Progenitor cell of endocrine pancreas (in vitro differentiated cells): ENCODE measurements around the gene REPS1. TPM values are rescaled to one million over a fixed set of nuclear protein-coding genes. Genes with fewer than 3 reads are reported as not detected.
A peak's percentile ranks its signal among the peaks of the same experiment; 100 is the strongest.

Experiments
- DNase-seq: peaks from one replicate; pipeline ENCODE4 v3.0.0; 2021; ENCODE audit warnings: low spot score; ENCODE audit not compliant: unreplicated experiment
- H3K27ac Mint-ChIP-seq: 2 replicates; pipeline ENCODE4 v1.8.0; 2021; ENCODE audit warnings: mild to moderate bottlenecking, moderate library complexity, mixed read lengths
- H3K27me3 Mint-ChIP-seq: 2 replicates; pipeline ENCODE4 v1.8.0; 2021; ENCODE audit warnings: mixed read lengths
- H3K36me3 Mint-ChIP-seq: 2 replicates; pipeline ENCODE4 v1.8.0; 2022; ENCODE audit warnings: mixed read lengths; ENCODE audit not compliant: insufficient read depth
- H3K4me1 Mint-ChIP-seq: 2 replicates; pipeline ENCODE4 v1.8.0; 2021; ENCODE audit warnings: low read depth, mixed read lengths
- H3K4me3 Mint-ChIP-seq: 2 replicates; pipeline ENCODE4 v1.8.0; 2021; ENCODE audit warnings: low read depth, mild to moderate bottlenecking, moderate library complexity, mixed read lengths
- H3K9me3 Mint-ChIP-seq: 2 replicates; pipeline ENCODE4 v1.8.0; 2021; ENCODE audit warnings: low read depth, mixed read lengths
- total RNA-seq: library from RNA; stranded (reverse); gene quantifications from 2 replicates; pipeline ENCODE4 v1.2.1, GENCODE V29; 2021
- TF ChIP-seq, protein P1 (sequence below): fragments of 200-600 bp; sonication (generic); IDR thresholded peaks from one replicate; pipeline ENCODE4 v1.5.0; 2021; ENCODE audit warnings: antibody characterized with exemption, mild to moderate bottlenecking; ENCODE audit not compliant: unreplicated experiment

Gene REPS1
- total RNA-seq, 1 donor from 2014 or later = 60.3 TPM

DNA sequence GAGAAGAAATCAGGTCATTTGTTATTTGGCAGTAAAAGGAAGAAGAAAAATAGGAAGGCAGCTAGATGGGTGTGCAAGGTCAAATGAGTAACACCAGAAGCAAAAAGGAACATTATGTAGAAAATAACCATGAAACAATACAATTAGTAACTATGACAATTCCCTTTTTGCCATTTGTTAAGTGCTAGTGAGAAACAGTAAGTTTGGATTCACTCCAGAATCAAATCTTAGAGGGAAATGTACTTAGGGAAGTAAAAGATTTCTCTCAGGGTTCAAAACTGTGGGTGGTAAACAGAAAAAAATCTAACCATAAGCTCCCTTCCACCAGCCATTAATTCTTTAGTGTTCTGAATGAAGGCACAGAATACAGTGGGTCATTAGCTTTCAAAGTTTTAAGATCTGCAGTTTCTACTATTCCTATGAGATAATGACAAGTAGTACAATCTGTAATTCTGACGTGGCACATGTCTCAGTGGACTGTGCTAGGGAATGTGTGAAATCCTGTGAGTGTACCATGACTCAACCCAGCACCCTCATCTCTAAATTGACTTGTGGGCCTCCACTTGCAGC, 17.1 kb downstream of the REPS1 start:
- Mint-ChIP-seq H3K4me3 (no peak overlapping the region), H3K36me3 (no peaks in the 10 kb centered on the region), H3K9me3 (no peaks in the 10 kb centered on the region), H3K27ac (peak overlapping the region; percentile 27), H3K27me3 (no peaks in the 10 kb centered on the region), H3K4me1 (peaks cover 28% of the 10 kb centered on the region)
- DNase-seq = no peak
- TF ChIP-seq, protein P1, sequence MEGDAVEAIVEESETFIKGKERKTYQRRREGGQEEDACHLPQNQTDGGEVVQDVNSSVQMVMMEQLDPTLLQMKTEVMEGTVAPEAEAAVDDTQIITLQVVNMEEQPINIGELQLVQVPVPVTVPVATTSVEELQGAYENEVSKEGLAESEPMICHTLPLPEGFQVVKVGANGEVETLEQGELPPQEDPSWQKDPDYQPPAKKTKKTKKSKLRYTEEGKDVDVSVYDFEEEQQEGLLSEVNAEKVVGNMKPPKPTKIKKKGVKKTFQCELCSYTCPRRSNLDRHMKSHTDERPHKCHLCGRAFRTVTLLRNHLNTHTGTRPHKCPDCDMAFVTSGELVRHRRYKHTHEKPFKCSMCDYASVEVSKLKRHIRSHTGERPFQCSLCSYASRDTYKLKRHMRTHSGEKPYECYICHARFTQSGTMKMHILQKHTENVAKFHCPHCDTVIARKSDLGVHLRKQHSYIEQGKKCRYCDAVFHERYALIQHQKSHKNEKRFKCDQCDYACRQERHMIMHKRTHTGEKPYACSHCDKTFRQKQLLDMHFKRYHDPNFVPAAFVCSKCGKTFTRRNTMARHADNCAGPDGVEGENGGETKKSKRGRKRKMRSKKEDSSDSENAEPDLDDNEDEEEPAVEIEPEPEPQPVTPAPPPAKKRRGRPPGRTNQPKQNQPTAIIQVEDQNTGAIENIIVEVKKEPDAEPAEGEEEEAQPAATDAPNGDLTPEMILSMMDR = no peak

DNA sequence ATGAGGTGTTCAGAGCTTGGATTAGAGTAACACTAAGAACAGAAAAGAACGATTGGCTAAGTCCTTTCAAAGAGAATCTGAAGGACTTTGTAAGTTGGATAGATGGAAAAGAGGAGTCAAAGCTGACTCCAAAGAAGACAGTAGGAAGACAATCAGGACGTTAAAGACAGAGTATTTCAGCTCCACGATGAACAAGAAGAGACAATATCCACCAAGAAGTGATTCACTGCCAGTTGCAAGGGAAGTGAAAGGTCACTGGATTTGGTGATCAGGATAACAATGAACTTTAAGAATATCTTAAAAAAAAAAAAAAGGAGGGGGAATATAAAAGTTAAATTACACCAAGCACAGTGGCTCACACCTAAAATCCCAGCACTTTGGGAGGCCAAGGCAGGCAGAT, 17.9 kb downstream of the REPS1 start:
- H3K4me1 Mint-ChIP-seq = peaks cover 28% of the 10 kb centered on the region
- TF ChIP-seq, protein P1 = no peak
- no peak overlapping the region for H3K27ac Mint-ChIP-seq
- no peak for DNase-seq
- no peaks in the 10 kb centered on the region for H3K36me3 Mint-ChIP-seq
- no peaks in the 10 kb centered on the region for H3K27me3 Mint-ChIP-seq
- H3K9me3 Mint-ChIP-seq = no peaks in the 10 kb centered on the region
- H3K4me3 Mint-ChIP-seq = no peak overlapping the region

DNA sequence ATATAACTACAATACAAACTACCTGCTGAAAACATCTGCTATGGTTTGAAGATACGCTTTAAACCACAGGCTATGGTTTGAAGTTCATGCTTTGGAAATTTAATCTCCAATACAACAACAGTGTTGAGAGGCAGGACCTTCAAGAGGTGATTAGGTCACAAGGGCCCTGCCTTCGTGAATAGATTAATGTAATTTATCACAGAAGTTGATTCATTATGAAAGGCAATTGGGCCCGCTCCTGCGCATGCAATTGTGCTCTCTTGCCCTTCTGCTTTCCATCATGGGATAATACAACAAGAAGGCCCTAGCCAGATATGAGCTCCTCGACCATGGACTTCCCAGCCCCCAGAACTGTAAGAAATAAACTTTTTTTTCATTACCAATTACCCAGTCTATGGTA, 21.2 kb downstream of the REPS1 start:
- Mint-ChIP-seq H3K27me3 (no peaks in the 10 kb centered on the region), H3K4me1 (peaks cover 16% of the 10 kb centered on the region), H3K4me3 (no peak overlapping the region), H3K36me3 (no peaks in the 10 kb centered on the region), H3K9me3 (no peaks in the 10 kb centered on the region), H3K27ac (no peak overlapping the region)
- DNase-seq = no peak
- TF ChIP-seq, protein P1 = no peak

DNA sequence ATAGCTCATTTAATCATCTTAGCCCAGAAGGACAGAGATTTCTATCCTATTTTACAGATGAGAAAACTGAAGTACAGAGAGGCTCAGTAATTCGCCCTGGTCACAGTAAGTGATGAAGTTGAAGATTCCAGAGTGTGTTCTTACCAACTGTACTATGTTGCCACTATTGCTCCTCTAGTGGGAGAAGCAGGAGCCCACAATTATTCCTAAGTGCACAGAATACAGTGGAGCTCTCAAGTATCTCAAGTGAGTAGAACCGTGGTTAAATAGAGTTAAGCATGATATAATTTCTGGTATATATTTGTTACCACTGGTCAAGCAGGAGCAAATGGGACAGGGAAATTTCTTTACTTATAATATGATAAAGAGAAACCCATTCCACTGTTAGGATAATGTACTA, 22.1 kb downstream of the REPS1 start:
- Mint-ChIP-seq H3K4me1 (peaks cover 9% of the 10 kb centered on the region), H3K27me3 (no peaks in the 10 kb centered on the region), H3K9me3 (no peaks in the 10 kb centered on the region), H3K4me3 (no peak overlapping the region), H3K36me3 (no peaks in the 10 kb centered on the region), H3K27ac (no peak overlapping the region)
- DNase-seq = no peak
- TF ChIP-seq, protein P1 = no peak

DNA sequence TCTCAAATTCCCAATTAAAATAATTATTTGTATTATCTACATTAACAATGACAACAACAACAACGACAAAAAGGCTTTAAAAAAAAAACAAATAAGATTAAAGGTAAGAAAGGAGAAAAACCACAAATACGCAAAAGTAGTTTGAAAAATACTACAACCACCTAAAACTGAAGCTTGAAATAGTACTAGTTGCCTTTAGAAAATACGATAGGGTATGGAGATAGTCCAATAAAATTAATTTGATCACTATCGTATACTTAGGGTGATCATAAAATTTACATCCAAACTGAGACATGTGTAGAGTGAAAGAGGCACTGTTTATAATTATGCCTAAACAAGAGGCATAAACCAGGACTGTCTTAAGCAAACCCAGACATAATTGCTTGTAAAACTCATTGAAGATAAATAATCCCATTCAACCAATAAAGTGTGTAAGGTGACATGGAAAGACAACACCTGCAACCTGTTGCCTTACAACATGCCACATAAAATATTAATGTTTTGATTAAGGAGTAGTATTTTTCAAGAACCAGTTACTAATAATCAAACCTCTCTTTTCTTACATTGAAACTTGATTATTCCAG, 22.7 kb downstream of the REPS1 start:
- H3K4me1 Mint-ChIP-seq = peaks cover 9% of the 10 kb centered on the region
- H3K27ac Mint-ChIP-seq = no peak overlapping the region

More for the DNA sequence above, 22.7 kb downstream of the REPS1 start:
- Mint-ChIP-seq H3K27me3 (no peaks in the 10 kb centered on the region), H3K9me3 (no peaks in the 10 kb centered on the region), H3K36me3 (no peaks in the 10 kb centered on the region), H3K4me3 (no peak overlapping the region)
- TF ChIP-seq, protein P1 = no peak
- no peak for DNase-seq
